Right forelimb (tissue), 1 donor: ENCODE data around the gene COPS9.

Experiments used
- DNase-seq: peaks from one replicate; pipeline ENCODE4 v3.0.0-alpha.2; 2018

Gene COPS9

DNA sequence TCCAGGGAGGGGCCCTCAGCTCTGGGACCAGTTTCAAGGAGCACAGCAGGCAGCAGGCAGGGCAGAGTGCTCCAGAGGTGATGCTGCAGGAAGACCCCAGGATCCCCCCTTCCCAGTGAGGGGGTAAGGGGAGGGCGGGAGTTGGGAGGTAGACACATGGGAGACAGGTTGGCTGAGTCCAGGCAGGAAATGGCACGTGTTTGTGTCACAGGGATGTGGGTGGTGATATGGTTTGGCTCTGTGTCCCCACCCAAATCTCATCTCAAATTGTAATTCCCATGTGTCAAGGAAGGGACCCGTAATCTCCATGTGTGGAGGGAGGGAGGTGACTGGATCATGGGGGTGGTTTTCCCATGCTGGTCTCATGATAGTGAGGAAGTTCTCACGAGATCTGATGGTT, 29.6 kb upstream of the COPS9 start:
- no peak for DNase-seq

DNA sequence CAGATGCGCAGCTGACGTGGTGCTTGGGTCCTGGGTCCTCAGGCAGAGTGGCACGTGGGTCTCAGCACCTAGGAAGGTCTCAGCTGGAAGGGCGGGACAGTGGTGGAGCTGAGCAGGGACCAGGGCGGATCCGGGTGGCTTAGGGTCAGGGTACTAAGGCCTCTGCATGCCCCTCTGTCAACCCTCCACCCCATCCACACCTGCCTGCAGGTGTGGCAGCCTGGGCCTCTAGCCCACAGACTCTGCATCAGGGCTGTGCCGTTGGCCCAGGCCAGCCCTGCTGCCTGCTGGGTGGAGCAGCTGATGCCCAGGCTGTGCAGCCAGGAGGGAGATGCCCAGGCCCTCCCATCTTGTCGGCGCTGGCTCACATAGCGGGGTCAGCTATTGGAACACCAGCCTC, 28.9 kb upstream of the COPS9 start:
- no peak for DNase-seq

DNA sequence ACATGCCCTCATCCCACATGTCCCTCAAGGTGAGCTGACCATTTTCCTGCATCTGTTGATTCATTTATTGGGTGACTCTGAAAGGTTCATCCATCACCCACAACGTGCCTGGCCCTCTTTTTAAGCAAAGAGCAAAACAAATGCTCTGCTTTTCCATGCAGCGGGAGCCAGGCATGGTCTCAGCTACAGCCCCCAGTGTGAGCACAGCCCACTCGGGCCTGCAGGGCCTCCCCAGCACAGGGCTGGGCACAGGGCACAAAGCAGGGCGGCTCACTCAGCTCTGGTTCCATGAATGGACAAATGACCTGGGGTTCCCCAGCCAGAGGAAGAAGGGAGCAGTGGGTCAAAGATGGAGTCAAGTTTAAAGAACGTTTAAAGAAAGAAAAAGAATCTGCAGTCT, 28.5 kb upstream of the COPS9 start:
- no peak for DNase-seq

DNA sequence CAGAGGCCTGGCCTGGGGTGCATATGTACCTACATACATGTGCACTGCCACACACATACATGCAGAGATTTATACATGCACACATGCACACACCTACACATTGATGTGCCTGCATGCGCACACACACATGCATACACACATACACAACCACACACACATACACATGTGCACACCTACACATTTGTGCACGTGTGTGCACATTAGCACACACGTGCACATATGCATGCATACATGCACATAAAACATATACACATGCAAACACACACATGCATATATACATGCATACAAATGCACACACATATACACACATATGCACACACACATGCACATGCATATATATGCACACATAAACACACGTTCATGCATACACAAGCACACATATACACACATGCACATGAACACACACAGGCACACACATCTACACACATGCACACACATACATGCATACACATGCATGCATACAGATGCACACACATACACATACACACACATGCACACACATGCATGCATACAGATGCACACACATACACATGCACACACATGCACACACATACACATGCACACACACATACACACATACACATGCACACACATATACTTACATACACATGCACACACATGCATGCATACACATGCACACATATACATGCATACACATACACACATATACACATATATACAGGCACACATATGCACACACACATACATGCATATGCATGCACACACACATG, 27.9 kb upstream of the COPS9 start:
- DNase-seq: no peak

- no peak for DNase-seq
These were observed 27.0 kb upstream of the COPS9 start for GRCh38 chr2:240162939-240163714.

GRCh38 chr2:240162531-240162930, 26.4 kb upstream of the COPS9 start:
- DNase-seq: no peak

GRCh38 chr2:240162032-240162431, 25.9 kb upstream of the COPS9 start:
- DNase-seq: no peak

DNA sequence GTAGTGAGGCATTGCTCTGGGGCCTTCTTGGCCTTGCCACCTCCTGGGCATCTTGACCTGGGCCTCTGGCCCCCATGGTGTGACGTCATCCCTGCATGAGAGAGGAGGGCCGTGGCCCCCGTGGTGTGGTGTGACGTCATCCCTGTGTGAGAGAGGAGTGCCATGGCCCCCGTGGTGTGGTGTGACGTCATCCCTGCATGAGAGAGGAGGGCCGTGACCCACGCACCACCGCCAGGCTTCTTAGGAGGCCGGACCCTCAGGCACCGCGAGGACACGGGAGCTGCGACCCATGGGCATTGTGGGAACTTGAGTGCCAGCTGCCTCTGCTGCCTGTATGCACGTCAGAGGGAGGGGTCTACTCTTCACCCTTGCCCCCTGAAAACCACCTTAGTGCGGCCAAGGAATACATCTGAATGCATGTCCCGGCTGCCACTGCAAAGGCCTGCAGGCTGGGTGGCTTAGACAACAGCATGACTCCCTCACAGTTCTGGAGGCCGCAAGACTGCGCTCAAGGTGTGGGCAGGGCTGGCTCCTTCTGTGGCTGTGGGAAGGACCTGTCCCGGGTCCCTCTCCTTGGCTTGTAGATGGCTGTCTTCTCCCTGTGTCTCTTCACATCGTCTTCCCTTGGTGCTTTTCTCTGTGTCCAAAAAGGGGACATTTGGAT, 25.1 kb upstream of the COPS9 start:
- DNase-seq: no peak

GRCh38 chr2:240160291-240161086, 24.4 kb upstream of the COPS9 start:
- DNase-seq: no peak

DNA sequence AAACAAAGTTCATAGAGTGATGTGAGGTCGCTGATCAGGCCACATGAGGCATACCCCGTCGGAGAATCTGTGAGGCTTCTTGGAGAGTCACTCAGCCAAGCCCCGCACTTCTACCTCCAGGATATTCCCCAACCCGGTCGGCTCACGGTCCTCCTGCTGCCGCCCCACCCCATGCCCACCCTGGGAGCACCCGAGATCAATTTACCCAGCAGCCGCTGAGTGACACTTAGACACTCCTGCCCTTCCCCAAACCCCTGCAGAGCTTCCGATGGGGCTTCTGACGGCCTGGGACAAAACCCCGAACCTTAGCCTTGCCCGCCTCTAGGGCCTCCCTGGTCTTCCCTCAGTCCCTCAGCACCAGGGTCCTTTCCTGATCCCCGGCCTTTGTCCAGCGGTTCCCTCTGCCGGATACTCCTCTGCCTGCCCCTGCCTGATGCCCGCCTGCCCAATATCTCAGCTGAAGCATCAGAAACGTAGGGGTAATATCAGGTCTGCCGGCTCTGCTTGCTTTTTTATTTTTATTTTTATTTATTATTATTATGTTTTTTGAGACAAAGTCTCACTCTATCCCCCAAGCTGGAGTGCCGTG, 23.2 kb upstream of the COPS9 start:
- DNase-seq: no peak

- DNase-seq: no peak
These were observed 21.0 kb upstream of the COPS9 start for GRCh38 chr2:240157147-240157470.

- no peak for DNase-seq
These were observed 20.5 kb upstream of the COPS9 start for GRCh38 chr2:240156435-240157146.

DNA sequence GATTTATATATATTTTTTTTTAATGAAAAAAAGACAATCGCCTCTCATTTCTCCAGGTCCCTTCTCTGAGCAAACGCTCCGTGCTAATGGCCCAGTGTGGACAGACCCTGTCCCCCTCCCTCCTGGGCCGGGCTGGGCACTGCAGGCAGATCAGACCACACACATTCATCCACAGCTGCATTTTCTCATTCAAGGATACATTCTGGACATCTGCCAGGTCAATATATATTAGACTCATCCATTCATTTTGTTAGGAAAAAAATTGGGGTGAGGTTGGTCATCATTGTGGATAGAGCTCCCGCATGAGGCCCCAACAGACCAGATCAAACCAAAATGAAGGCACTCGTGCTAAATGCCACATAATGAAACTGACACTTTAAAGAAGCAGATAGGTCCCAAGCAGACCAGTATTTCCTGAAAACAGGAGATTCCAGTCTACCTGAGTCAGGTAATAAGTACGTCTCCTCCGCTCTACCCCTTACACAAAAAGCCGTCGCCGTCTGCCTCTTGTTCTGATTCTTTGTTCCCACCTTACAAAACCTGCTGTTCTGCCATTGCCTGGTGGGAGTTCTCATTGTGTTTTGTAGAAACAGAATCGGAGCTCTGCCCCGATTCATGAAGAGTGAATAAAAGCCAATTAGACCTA, 19.8 kb upstream of the COPS9 start:
- no peak for DNase-seq

DNA sequence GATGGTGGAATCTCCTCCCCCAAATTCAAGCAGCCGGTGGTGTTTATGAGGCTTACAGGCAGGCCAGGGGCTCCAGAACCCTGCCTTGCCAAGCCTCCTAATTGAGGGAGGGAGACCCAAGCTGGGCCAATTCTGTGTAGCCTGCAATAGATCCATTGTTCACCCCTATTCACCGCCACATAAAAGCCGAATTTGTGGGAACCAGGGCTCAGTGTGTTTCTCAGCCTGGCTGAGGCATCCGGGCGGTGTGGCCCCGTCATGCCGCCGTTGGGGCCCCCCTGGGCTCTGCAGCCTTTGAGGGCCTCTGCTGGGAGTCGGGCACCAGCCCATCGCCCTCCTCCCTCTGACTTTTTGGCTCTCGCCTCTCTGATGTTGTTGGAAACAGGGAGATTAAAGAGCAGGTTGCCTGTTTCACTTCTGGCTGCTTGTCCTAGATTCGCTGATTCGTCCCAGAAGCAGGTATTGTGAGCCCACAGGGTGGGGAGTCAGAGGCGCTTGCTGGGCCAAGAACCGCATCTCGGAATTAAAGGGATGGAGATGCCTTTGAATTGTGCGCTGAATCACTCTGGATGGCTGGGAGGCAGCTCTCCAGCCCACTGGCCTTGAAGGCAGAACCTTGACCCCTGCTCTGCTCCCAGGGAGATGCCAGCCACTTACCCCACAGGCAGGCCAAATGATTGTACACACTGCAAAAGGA, 19.1 kb upstream of the COPS9 start:
- DNase-seq: no peak

DNA sequence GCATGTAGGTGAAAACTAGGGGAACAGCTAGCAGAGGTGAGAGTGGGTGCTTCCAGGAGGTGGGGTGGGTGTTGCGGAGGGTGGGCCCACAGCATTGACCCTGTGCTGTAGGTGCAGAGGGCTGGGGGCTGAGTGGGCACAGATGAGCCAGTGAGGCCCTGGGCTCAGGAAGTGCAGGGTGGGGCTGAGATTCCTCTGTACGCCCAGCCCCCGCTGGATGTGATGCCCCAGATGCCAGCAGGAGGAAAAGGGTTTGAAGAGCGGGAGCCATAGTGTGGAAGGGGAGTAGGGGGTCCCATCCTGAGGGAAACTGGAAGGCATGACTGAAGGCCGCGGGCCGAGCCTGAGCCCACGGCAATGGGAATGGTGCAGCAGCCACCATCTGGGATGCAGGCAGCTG, 18.5 kb upstream of the COPS9 start:
- no peak for DNase-seq

- DNase-seq: no peak
These were observed 17.3 kb upstream of the COPS9 start for GRCh38 chr2:240153418-240153817.

DNA sequence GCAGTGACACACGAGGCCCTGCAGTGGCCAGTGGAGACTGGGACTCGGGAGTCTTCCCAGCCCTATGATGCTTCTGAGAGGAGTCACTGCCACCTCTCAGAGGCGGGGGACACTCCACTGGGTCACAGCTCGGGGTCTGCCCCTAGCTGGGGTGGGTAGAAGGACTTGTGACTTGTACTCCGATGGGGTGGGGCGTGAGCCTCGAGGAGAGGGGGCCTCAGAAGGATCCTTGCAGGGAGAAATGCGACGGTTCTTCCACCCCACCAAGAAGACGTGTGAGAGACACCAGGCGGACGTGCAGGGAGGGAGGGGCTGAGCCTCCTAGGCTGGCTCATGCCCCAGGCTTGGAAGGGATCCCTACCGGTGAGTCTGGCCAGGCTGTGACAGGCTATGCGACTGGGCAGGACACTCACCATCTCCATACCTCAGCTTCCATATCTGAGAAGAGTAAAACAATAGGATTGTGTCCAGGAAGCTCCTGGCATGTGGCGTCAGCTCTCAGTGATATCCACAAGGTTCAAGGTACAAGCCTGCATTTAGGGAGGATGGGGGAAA, 15.4 kb upstream of the COPS9 start:
- no peak for DNase-seq

DNA sequence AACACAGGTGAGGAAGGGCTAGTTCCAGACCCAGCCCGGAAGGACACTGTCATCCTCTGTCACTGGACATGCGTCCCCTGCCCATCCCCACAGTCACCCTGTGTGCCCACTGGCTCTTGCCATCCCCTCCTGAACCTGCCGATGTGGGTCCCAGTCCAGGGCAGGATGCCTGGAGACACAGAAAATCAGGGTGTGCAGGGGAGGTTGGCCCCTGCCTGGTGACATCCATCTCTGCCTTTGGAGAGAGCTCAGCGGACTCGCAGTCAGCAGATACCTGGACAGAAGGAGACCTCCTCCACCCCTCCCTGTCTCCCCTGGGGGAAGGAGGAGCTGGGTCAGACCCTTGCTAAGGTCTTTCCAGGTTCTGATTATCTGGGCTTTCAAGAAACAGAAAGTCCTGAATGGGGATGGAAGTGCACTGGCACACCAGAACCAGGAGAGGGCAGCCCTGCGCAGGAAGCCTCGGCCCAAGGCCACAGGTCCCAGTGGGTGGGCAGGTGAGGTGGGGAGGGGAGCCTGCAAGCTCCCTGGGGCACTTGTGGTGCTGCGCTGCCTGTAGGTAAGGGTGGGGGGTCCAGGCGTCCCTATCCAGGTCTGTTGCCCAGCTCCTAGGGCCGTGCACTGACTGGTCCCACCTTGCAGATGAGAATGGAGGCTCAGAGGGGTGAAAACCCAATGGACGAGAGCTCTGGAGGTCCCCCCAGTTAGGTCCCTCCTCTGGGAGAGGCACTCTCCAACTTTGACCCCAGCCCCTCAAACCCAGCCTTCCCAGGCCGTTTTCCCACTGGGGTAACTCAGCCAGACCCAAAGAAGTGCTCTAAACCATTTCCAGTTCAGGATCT, 14.1 kb upstream of the COPS9 start:
- no peak for DNase-seq

DNA sequence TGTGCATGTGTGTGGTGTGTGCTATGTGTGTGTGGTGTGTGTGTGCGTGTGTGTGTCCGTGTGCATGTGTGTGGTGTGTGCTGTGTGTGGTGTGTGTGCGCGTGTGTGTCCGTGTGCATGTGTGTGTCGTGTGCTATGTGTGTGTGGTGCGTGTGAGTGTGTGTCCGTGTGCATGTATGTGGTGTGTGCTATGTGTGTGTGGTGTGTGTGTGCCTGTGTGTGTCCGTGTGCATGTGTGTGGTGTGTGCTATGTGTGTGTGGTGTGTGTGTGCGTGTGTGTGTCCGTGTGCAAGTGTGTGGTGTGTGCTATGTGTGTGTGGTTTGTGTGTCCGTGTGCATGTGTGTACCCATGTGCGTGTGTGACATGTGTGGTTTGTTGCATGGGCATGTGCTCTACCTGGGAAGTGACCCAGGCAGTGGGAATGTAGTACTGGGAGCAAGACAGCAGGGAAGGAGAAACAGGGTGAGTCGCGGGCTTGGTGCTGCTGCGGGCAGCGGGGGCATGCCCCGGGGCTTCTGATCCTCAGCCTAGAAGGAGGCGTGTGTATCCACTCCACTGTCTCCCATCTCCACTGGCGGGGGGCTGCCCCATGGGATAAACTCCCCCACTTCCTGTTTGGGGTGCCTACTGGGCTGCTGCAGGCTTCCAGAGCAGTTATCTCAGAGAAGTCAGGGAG, 11.9 kb upstream of the COPS9 start:
- no peak for DNase-seq
